Inflammatory macrophage treated with lipopolysaccharide for 4 hours (primary cell): ENCODE data around the gene CLIP2.
"Not testable (repeated sequence)": the region's sequence is repeated elsewhere in the genome, so short reads cannot be mapped to it uniquely, and the experiment has no call there.

ENCODE experiments used
- DNase-seq: peaks from one replicate; pipeline ENCODE4 v3.0.0-alpha.2; 2020

CLIP2 gene

GRCh38 chr7:74300926-74301325 is 11.7 kb downstream of the CLIP2 start:
- DNase-seq, result no peak

GRCh38 chr7:74302745-74303221 is 13.6 kb downstream of the CLIP2 start:
- DNase-seq, result no peak

GRCh38 chr7:74304550-74304949 is 15.3 kb downstream of the CLIP2 start:
- DNase-seq, result no peak

GRCh38 chr7:74306004-74306729 is 17.0 kb downstream of the CLIP2 start:
- no peak for DNase-seq

GRCh38 chr7:74306730-74307469 is 17.7 kb downstream of the CLIP2 start:
- peak; percentile 64 for DNase-seq

- DNase-seq, result no peak
Measured at GRCh38 chr7:74307738-74308505, 18.7 kb downstream of the CLIP2 start.

GRCh38 chr7:74309181-74309580 is 20.0 kb downstream of the CLIP2 start:
- DNase-seq, result no peak

GRCh38 chr7:74311305-74311744 is 22.1 kb downstream of the CLIP2 start:
- peak; percentile 54 for DNase-seq

- DNase-seq, result no peak
Measured at GRCh38 chr7:74312418-74313028, 23.3 kb downstream of the CLIP2 start.

GRCh38 chr7:74315891-74316290 is 26.7 kb downstream of the CLIP2 start:
- not testable (repeated sequence) for DNase-seq

- no peak for DNase-seq
Measured at GRCh38 chr7:74317146-74317782, 28.1 kb downstream of the CLIP2 start.

- no peak for DNase-seq
Measured at GRCh38 chr7:74318043-74318442, 28.8 kb downstream of the CLIP2 start.

GRCh38 chr7:74320645-74321221 is 31.5 kb downstream of the CLIP2 start:
- DNase-seq, result peak; percentile 47

- DNase-seq, result not testable (repeated sequence)
Measured at GRCh38 chr7:74322892-74323291, 33.7 kb downstream of the CLIP2 start.

GRCh38 chr7:74324531-74325209 is 35.5 kb downstream of the CLIP2 start:
- no peak for DNase-seq

- no peak for DNase-seq
Measured at GRCh38 chr7:74325210-74325565, 36.0 kb downstream of the CLIP2 start.

GRCh38 chr7:74329225-74329624 is 40.0 kb downstream of the CLIP2 start:
- no peak for DNase-seq

GRCh38 chr7:74332373-74333176 is 43.4 kb downstream of the CLIP2 start:
- DNase-seq, result no peak

GRCh38 chr7:74334030-74334429 is 44.8 kb downstream of the CLIP2 start:
- peak; percentile 43 for DNase-seq

GRCh38 chr7:74337926-74338325 is 48.7 kb downstream of the CLIP2 start:
- no peak for DNase-seq
